MG63 (cell line): ENCODE results near the gene GNG7. TPM values are rescaled to one million over a fixed set of nuclear protein-coding genes. Genes with fewer than 3 reads are reported as not detected.
"Not testable (repeated sequence)": the region's sequence is repeated elsewhere in the genome, so short reads cannot be mapped to it uniquely, and the experiment has no call there.

Experiments
- DNase-seq: peaks from one replicate; pipeline ENCODE4 v3.0.0-alpha.2; 2020
- H3K27me3 ChIP-seq: fragments of 250-450 bp; sonication (Bioruptor Pico); 2 replicates; pipeline ENCODE4 v1.5.1; 2020; ENCODE audit warnings: mild to moderate bottlenecking, moderate library complexity
- H3K36me3 ChIP-seq: fragments of 250-450 bp; sonication (Bioruptor Pico); 2 replicates; pipeline ENCODE4 v1.5.1; 2020; ENCODE audit warnings: mild to moderate bottlenecking, moderate library complexity
- H3K4me3 ChIP-seq: fragments of 250-450 bp; sonication (Bioruptor Pico); 2 replicates; pipeline ENCODE4 v1.5.1; 2020; ENCODE audit warnings: mild to moderate bottlenecking, moderate library complexity
- H3K9me3 ChIP-seq: fragments of 250-450 bp; sonication (Bioruptor Pico); 2 replicates; pipeline ENCODE4 v1.5.1; 2020; ENCODE audit warnings: mild to moderate bottlenecking, moderate library complexity
- total RNA-seq: library from RNA; depleted of rRNA; stranded (reverse); fragments of >200 nt; shearing (Covaris generic); gene quantifications from 2 replicates; pipeline ENCODE4 v1.2.3, GENCODE V29; 2014; ENCODE audit warnings: low replicate concordance

GNG7 gene
- total RNA-seq, 1 experiment from 2014 or later, result 0.20 TPM

DNA sequence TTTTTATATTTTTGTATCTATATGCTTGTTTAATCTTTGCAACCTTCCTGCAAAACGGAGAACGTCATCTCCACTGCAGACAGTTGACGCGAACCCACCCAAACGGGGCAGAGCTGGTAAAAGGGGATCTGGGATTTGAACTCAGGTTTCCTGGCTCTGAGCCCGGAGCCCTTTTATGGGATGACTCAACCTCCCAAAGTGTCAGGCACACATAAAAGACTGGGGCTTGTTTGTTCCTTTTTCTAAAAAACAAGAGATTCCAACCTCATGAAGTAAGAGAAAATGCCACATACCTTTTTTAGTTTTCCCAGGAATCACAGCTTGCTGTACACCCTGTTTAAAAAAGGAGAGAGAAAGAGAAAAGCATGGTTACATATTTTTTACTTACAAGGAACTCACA lies 147.6 kb downstream of the GNG7 start:
- no peak overlapping the region for H3K4me3 ChIP-seq
- no peaks in the 10 kb centered on the region for H3K27me3 ChIP-seq
- DNase-seq, result no peak

DNA sequence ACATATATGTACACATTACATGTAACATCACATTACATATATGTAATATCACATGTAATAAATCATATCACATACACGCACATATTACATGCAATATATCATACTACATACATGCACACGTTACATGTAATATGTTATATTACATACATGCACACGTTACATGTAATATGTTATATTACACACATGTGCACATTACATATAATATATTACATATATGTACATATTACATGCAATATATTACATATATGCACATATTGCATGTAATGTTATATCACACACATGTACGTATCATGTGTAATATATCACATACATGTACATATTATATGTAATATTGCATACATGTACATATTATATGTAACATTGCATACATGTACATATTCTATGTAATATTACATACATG lies 149.0 kb downstream of the GNG7 start:
- H3K4me3 ChIP-seq, result no peak overlapping the region
- H3K9me3 ChIP-seq, result no peaks in the 10 kb centered on the region
- no peaks in the 10 kb centered on the region for H3K36me3 ChIP-seq
- no peaks in the 10 kb centered on the region for H3K27me3 ChIP-seq
- no peak for DNase-seq

More for the DNA sequence above, 147.6 kb downstream of the GNG7 start:
- H3K9me3 ChIP-seq, result no peaks in the 10 kb centered on the region
- H3K36me3 ChIP-seq, result no peaks in the 10 kb centered on the region

DNA sequence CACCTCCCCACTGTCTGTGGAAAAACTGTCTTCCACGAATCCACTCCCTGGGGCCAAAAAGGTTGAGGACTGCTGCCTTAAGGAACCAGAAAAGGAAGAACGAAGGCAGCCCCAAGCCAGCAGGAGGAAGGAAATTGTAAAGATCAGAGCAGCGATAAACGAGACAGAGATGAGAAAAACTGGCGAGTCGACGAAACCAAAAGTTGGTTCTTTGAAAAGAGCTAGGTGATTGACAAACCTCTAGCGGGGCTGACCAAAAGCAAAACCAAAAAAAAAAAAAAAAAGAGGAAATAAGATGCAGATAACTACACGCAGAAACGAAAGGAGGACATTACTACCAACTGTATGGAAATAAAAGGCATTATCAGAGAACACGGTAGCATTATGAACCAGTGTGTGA lies 149.6 kb downstream of the GNG7 start:
- DNase-seq, result no peak
- Histone ChIP-seq H3K36me3 (no peaks in the 10 kb centered on the region), H3K9me3 (no peaks in the 10 kb centered on the region), H3K27me3 (no peaks in the 10 kb centered on the region), H3K4me3 (peak overlapping the region; percentile 32)

DNA sequence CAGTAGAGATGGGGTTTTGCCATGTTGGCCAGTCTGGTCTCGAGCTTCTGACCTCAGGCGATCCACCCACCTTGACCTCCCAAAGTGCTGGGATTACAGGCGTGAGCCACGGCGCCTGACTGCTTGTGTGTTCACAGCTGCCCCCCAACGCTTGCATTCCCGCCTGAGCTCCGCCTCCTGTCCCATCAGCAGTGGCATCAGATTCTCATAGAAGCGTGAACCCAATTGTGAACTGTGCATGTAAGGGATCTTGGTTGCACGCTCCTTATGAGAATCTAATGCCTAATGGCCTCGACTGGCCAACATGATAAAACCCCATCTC lies 150.7 kb downstream of the GNG7 start:
- H3K36me3 ChIP-seq, result no peaks in the 10 kb centered on the region
- no peak for DNase-seq
- H3K4me3 ChIP-seq, result no peak overlapping the region
- no peaks in the 10 kb centered on the region for H3K27me3 ChIP-seq
- no peaks in the 10 kb centered on the region for H3K9me3 ChIP-seq

DNA sequence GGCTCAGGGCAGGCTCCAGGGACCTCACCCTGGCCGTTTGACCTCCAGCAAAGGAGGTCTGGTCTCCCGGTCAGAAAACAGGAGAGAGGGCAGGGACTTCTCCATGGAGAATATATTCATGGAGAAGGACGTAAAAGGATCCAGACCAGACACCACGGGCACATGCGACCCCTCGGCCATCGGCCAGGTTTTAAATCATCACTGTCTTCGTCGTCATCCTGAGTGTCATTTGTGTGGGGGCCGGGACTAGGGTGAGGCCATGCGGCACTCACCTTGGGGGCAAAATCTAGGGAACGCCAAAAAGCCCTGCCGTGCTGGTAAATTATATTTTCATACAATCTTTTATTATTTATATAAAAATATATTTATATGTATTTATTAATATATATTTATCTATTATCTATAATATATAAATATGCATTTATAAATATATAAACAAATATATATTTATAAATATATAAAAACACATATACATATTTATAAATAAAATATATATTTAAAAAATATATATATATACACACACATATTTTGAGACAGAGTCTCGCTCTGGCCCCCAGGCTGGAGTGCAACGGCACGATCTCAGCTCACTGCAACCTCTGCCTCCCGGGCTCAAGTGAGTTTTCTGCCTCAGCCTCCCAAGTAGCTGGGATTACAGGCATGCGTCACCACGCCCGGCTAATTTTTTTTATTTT lies 151.2 kb downstream of the GNG7 start:
- H3K9me3 ChIP-seq, result no peaks in the 10 kb centered on the region
- H3K27me3 ChIP-seq, result no peaks in the 10 kb centered on the region
- no peak for DNase-seq
- H3K36me3 ChIP-seq, result no peaks in the 10 kb centered on the region
- H3K4me3 ChIP-seq, result no peak overlapping the region

DNA sequence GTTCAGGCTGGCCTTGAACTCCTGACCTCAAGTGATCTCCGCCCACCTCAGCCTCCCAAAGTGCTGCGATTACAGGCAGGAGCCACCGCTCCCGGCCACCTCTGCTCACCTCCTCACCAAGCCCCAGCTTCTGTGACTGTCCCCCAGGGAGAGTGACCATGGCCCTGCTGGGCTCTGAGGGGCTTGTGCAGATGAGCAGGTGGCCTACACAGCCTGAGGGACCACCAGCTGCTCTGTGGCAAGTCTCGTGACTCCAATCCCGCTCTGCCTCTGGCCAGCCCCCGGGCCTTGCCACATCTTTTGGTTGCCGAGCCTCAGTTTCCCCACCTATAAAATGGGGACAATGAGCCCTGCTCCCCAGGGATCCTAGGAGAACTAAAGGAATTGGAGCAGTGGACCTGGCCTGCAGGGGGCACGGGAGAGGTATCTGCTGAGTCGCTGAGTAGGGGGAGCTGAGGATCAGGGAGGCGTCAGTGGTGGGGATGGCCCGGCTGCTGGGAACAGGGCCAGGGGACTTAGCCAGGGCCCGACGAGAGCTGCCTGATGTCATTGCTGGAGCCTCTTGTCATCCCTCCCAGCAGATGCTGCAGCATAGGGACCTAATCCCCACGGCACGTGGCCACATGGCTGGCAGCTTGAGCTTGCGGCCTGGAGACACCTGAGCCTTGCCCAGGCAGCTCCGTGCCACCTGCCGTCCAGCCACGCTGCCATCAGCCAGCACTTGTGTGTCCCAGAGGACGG lies 151.9 kb downstream of the GNG7 start:
- no peaks in the 10 kb centered on the region for H3K36me3 ChIP-seq
- H3K9me3 ChIP-seq, result no peaks in the 10 kb centered on the region
- peak; percentile 18 for DNase-seq
- H3K4me3 ChIP-seq, result no peak overlapping the region
- no peaks in the 10 kb centered on the region for H3K27me3 ChIP-seq

DNA sequence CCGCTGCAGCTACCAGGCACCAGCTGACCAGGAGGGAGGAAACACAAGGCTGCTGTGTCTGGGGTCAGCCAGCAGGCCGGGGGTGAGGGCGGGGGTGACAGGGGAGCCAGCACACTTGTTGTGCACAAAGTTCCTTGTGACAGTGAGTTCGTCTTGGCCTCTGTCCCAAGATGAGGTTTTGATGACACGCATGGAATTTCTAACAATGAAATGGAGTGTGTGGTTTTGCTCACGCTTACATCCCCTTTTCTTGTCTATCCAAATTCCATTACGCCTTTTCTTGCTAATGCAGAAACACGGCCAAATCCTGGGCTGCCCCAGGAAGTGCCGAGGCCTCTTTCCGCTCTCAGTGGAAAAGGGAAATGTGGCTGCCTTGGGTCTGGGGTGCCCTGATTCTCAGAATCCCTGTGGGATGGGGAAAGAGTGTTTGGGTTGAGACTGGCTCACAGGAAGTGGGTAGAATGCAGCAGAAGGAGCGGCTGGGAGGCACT lies 152.7 kb downstream of the GNG7 start:
- Histone ChIP-seq H3K27me3 (no peaks in the 10 kb centered on the region), H3K9me3 (no peaks in the 10 kb centered on the region), H3K36me3 (no peaks in the 10 kb centered on the region), H3K4me3 (no peak overlapping the region)
- DNase-seq, result peak; percentile 42

DNA sequence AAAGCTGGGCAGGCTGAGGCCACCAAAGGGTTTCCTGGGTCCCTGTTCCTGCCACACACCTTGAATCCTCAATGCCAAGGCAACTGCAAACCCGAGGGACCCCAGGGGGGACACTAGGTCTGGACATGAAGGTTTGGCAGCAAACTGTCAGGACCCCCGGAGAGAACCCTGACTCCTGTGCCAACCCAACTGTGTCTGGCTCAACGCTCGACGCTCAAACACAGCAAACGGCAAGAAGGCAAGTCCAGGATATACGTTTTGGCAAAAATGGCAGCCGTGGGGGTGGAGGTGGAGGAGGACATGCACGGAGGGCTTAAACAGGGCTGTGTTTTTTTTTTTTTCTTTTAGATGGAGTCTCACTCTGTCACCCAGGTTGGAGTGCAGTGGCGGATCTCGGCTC lies 153.5 kb downstream of the GNG7 start:
- no peak for DNase-seq
- H3K36me3 ChIP-seq, result no peaks in the 10 kb centered on the region
- H3K4me3 ChIP-seq, result no peak overlapping the region
- no peaks in the 10 kb centered on the region for H3K27me3 ChIP-seq
- H3K9me3 ChIP-seq, result no peaks in the 10 kb centered on the region

DNA sequence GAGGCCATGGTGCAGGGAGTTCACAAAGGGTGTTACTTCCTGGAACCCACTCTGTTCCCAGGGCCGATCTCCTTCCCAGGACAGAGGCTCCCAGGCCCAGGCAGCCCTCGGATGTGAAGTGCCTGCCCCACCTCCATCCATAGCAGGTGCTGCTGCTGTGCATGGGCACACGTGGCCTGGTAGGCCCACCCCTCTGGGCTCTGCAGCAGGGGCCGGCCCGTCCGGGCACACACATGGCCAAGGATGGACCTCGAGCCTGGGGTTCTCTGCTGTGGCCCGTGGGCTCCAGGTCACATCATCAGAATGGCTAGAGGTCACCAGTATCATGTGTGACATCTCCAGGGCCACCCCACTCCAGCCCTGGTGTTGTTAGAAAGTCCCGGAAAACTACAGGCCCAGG lies 154.8 kb downstream of the GNG7 start:
- Histone ChIP-seq H3K9me3 (no peaks in the 10 kb centered on the region), H3K4me3 (no peak overlapping the region), H3K27me3 (no peaks in the 10 kb centered on the region), H3K36me3 (no peaks in the 10 kb centered on the region)
- no peak for DNase-seq

DNA sequence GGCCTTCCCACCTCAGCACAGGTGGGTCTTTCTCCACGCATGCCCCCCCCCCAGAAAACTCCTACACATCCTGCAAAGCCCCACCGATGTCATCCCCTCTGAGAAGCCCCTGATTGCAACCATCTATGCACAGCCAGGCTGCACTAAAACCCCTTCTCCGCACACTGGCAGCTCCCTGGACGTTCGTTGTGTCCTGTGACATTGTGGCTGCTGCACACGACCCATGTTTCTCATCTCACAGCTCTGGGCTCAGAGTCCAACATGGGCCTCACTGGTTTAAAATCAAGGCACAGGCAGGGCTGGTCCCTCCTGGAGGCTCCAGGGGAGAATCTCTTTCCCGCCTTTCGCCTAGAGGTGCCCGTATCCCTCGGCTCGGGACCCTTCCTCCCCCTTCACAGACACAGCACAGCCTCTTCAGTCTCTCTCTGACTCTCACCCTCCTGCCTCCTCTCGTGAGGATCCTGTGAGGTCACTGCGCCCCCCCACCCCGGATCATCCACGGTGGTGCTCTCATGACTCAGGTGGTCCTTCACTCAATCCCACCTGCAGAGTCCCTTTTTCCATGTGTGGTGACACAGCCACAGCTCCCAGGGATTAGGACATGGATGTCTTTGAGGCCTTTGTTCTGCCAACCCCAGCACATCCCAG lies 155.3 kb downstream of the GNG7 start:
- DNase-seq, result no peak

DNA sequence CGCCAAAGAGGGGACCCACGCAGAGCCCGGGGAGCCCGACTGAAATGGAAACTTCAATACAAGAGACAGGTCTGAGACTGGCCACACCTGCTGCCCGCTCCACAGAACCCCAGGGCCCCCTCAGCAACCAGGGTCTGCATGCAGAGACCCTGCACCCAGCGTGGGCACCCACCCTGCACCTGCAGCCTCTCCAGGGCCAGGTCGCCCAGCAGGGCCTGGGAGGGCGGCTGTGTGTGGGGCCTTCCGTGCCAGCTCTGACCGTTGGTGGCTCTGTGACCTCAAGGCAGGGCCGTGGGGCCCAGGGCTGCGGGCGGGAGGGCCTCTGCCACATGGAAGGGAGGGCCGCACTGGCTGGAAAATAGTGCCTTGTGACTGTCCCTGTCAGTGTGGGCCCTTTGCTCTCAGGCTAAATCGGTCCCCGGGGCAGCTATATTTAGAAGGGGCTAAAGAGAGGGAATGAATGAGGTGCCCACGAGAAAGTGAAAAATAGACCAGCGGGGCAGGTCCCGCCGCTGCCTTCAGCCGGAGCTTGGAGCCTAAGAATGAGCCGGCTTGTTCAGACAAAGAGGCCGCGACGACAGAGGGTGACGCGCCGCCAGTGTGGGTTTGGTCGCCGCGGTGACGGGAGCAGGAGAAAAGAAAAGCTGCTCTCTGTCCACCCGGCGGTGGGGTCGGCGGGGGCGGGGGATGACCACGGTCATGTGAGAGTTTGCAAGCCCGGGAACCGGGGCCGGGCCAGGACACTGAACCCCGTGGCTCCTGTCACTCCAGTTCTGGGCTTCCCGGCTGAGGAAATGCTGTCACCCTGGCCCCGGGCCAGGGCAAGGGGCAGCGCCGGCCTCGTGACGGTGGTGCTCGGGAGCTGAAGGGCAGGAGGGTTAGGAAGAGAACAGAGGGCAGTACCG lies 156.1 kb downstream of the GNG7 start:
- no peak for DNase-seq
- Histone ChIP-seq H3K4me3 (no peak overlapping the region), H3K27me3 (no peaks in the 10 kb centered on the region), H3K9me3 (no peaks in the 10 kb centered on the region), H3K36me3 (no peaks in the 10 kb centered on the region)

More for the DNA sequence above, 155.3 kb downstream of the GNG7 start:
- Histone ChIP-seq H3K36me3 (no peaks in the 10 kb centered on the region), H3K4me3 (no peak overlapping the region), H3K27me3 (no peaks in the 10 kb centered on the region), H3K9me3 (no peaks in the 10 kb centered on the region)

DNA sequence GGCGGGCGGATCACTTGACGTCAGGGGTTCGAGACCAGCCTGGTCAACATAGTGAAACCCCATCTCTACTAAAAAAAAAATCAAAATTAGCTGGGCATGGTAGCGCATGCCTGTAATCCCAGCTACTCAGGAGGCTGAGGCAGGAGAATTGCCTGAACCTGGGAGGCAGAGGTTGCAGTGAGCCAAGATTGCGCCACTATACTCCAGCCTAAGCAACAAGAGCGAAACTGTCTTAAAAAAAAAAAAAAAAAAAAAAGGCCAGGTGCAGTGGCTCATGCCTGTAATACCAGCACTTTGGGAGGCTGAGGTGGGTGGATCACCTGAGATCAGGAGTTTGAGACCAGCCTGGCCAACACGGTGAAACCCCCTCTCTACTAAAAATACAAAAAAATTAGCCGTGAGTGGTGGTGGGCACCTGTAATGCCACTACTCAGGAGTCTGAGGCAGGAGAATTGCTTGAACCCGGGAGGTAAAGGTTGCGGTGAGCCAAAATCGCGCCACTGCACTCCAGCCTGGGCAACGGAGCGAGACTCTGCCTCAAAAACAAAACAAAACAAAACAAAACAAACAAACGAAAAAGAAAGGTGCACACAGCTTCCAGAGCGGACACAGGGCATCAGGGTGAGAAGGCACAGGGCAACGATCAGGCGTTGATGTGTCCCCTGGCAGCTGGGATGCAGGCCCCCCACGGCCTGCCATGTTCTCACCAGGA lies 156.9 kb downstream of the GNG7 start:
- H3K4me3 ChIP-seq, H3K36me3 ChIP-seq, H3K9me3 ChIP-seq, H3K27me3 ChIP-seq, DNase-seq: not testable (repeated sequence)

DNA sequence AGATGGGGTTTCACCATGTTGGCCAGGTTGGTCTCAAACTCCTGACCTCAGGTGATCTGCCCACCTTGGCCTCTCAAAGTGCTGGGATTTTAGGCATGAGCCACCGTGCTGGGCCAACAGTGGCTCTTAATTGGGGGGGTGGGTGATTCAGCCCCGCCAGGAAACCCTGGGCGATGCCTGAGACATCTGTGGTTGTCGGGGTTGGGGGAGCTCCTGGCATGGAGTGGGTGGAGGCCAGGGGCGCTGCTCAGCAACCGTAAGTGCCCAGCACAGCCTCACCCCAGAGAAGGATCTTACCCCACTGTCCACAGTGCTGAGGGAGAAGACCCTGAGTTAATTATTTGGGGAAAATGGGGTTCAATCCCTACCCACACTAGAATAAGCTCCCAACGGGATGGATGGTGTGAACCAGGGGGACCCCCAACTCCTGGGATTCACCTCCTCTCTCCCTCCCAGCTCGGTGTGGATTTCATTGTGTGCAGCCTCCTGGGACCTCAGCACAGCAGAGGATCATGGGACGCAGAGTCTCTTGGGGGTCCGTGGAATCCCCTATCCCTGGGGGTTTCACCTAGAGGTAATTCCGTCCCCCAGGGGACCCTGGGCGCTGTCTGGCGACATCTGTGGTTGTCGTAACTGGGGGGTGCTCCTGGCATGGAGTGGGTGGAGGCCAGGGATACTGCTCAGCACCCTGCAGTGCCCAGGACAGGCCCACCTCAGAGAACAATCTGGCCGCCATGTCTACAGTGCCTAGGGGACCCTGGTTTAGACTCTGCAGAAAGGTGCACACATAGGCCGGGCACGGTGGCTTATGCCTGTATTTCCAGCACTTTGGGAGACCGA lies 157.7 kb downstream of the GNG7 start:
- H3K36me3 ChIP-seq, result no peaks in the 10 kb centered on the region
- H3K27me3 ChIP-seq, result no peaks in the 10 kb centered on the region
- H3K9me3 ChIP-seq, result no peaks in the 10 kb centered on the region
- H3K4me3 ChIP-seq, result no peak overlapping the region
- no peak for DNase-seq

DNA sequence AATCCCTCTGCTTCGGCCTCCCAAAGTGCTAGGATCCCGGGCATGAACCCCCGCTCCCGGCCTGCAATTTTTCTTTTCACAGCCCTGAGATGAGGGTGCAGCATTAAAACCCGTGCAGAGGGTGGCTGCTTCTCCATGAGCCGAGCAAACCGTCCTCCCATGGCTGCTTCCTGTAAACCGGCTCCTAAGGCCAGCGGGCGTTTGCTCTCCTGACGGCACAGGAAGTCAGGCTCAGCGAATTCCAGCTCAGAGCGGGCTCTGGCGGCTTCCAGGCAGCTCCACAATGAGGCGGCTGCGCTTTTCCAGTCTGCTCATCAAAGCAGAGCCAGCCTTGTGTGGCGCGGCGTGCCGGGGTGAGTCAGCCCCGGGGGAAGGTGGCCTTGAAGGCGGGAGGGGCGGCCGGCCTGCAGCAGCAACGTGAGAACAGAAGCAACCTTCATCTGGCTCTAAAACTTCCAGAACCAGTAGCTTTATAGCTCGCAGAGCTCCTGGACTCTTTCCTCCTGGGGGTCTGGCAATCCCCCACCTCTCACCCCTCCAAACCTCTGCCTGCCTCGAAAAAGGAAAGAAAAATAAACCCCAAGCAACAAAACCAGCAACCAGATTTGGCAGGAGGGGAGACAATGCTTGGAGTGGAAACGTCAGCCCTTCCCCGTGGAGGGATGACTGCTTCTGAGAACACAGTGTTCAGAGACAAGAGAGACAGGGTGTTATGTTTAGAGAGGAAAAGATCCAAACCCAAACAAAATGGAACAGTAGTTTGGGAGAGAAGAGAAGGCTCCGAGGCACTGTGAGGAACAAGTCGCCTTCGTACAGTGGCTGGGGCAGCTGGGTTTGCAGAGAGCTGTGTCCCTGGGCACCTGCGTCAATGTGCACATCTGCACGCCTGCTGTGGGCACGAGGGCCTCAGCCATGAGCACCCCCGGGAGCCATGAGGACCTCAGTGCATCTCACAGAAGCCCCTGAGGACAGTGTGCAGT lies 158.7 kb downstream of the GNG7 start:
- Histone ChIP-seq H3K4me3 (peak overlapping the region; percentile 25; the same call in 1 of the 2 replicates), H3K36me3 (no peaks in the 10 kb centered on the region), H3K27me3 (no peaks in the 10 kb centered on the region), H3K9me3 (no peaks in the 10 kb centered on the region)
- peak; percentile 97 for DNase-seq
